AG10803 (cell line): ENCODE measurements around the gene STT3B.

Experiments used
- DNase-seq: peaks from one replicate; pipeline ENCODE4 v3.0.0; 2010; ENCODE audit warnings: low read depth
- H3K4me3 ChIP-seq: 2 replicates; pipeline ENCODE4 v1.5.1; 2011; ENCODE audit warnings: mild to moderate bottlenecking, low read length, control low read depth
- TF ChIP-seq, protein P1 (sequence below): conservative IDR thresholded peaks from 2 replicates; pipeline ENCODE4 v1.5.1; 2011; ENCODE audit warnings: mild to moderate bottlenecking, low read length, control low read depth, inconsistent platforms

Gene STT3B

GRCh38 chr3:31562525-31562924 lies 29.8 kb downstream of the STT3B start:
- no peak overlapping the region for H3K4me3 ChIP-seq
- TF ChIP-seq, protein P1, sequence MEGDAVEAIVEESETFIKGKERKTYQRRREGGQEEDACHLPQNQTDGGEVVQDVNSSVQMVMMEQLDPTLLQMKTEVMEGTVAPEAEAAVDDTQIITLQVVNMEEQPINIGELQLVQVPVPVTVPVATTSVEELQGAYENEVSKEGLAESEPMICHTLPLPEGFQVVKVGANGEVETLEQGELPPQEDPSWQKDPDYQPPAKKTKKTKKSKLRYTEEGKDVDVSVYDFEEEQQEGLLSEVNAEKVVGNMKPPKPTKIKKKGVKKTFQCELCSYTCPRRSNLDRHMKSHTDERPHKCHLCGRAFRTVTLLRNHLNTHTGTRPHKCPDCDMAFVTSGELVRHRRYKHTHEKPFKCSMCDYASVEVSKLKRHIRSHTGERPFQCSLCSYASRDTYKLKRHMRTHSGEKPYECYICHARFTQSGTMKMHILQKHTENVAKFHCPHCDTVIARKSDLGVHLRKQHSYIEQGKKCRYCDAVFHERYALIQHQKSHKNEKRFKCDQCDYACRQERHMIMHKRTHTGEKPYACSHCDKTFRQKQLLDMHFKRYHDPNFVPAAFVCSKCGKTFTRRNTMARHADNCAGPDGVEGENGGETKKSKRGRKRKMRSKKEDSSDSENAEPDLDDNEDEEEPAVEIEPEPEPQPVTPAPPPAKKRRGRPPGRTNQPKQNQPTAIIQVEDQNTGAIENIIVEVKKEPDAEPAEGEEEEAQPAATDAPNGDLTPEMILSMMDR = no peak
- DNase-seq = no peak

GRCh38 chr3:31565288-31565687 lies 32.6 kb downstream of the STT3B start:
- TF ChIP-seq, protein P1 = no peak
- DNase-seq = no peak
- no peak overlapping the region for H3K4me3 ChIP-seq

- no peak overlapping the region for H3K4me3 ChIP-seq
- no peak for DNase-seq
- TF ChIP-seq, protein P1 = peak; percentile 27; the same call in 1 of the 2 replicates
Measured at GRCh38 chr3:31567036-31567435, 34.3 kb downstream of the STT3B start.

DNA sequence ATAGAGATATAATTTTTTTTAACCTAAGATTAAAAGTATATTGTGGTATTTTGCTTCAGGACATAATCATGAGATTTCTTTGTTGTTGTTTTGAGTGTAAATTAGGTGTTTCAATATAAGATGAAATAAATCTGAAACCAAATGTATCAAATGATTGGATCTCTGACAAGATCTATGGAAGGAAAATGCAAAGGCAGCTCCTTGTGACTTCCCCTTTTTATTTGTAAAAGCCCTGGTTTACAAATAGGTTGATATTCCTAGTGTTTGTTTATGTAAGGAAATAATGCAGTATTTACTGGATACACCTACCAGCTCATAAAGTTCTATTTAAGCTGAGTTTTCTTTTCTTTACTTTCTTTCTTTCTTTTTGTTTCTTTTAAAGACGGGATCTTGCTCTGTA lies 35.9 kb downstream of the STT3B start:
- H3K4me3 ChIP-seq = no peak overlapping the region
- DNase-seq = no peak

DNA sequence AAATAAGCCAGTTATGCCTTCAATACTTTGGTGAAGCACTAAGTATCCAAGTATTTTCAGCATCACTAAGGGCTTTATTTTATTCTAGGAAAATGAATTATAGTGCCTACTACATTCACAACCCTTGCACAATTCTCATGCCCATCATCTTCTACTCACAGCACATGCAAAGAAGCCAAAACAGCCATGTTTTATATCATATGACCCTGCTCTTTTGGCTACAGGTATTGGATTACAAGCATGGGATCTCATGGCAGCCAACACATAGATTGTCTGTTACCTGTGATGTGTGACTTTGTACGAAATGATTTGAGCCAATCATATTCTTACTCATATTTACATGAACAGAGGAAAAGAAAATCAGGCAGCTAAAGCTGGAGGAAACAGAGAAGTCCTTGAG lies 38.6 kb downstream of the STT3B start:
- no peak for DNase-seq
- H3K4me3 ChIP-seq = no peak overlapping the region
- TF ChIP-seq, protein P1 = no peak

More for the DNA sequence above, 35.9 kb downstream of the STT3B start:
- TF ChIP-seq, protein P1 = no peak

DNA sequence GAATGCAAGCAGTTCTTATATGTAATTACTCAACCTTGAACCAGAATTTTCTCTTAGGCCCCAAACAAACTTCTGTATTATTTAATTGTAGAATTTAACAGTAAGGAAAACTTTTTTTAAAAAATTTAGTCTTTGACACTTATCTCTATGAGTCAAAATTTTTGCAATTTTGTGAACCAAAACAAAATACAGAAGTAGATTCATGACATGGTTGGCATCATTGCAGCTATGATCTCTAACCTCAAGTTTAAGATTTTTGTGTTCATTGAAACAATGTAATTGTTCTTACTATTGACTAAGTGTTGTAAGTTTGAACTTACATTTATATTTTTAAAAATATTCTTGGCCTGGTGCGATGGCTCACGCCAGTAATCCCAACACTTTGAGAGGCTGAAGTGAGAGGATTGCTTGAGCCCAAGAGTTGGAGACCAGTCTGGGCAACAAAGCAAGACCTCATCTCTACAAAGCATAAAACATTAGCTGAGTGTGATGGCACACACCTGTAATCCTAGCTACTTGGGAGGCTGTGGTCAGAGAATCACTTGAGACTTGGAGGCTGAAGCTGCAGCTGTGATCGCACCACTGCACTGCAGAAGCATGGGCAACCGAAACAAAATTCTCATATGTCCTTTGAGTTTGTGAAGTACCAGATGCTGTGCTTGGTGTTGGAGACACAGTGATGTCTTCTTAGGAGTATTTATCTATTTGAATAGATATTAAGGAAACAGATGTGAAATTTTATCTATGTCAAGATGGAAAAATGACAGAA lies 39.7 kb downstream of the STT3B start:
- DNase-seq = no peak
- TF ChIP-seq, protein P1 = no peak
- H3K4me3 ChIP-seq = no peak overlapping the region

GRCh38 chr3:31573036-31573779 lies 40.5 kb downstream of the STT3B start:
- DNase-seq = no peak
- H3K4me3 ChIP-seq = no peak overlapping the region

More at GRCh38 chr3:31573036-31573779, 40.5 kb downstream of the STT3B start:
- TF ChIP-seq, protein P1 = no peak
